HEK293 (cell line): Measurements from ENCODE around the gene DOCK4.
A peak's percentile ranks its signal among the peaks of the same experiment; 100 is the strongest.

ENCODE experiments used
- CTCF ChIA-PET: fragments of 350-600 bp; formaldehyde crosslinking; extraction: SDS; loops from one replicate; lab custom pipeline; 2021; ENCODE audit warnings: antibody characterized with exemption; lab: Yijun Ruan, JAX
- POLR2A ChIA-PET: fragments of 300-600 bp; formaldehyde crosslinking; extraction: SDS; loops from one replicate; lab custom pipeline; 2020; ENCODE audit warnings: antibody characterized with exemption, inconsistent platforms; lab: Yijun Ruan, JAX
- H3K27ac ChIP-seq: fragments of 200-500 bp; sonication (Bioruptor generic); 2 replicates; pipeline ENCODE4 v1.5.1; 2014; ENCODE audit warnings: low read depth, low read length, control low read depth, inconsistent platforms; ENCODE audit errors: extremely low read depth
- H3K36me3 ChIP-seq, 2 experiments: fragments of 200-500 bp in 1 of 2; sonication (Bioruptor generic) in 1 of 2; 1 replicate in 1 of 2; 2 replicates in 1 of 2; pipeline ENCODE4 v1.5.1; 2014 to 2017; ENCODE audit warnings: inconsistent platforms in 2 of 2, low read length in 2 of 2; ENCODE audit not compliant: control insufficient read depth in 2 of 2, insufficient read depth in 1 of 2
- H3K4me1 ChIP-seq: fragments of 200-500 bp; sonication (Bioruptor generic); 2 replicates; pipeline ENCODE4 v1.5.1; 2014; ENCODE audit warnings: mild to moderate bottlenecking, low read length, inconsistent platforms; ENCODE audit not compliant: control insufficient read depth, insufficient read depth
- H3K4me3 ChIP-seq: 2 replicates; pipeline ENCODE4 v1.5.1; 2011; ENCODE audit warnings: low read depth, mild to moderate bottlenecking, control low read depth, low read length, moderate library complexity
- H3K9me3 ChIP-seq: fragments of 200-500 bp; sonication (Bioruptor generic); 2 replicates; pipeline ENCODE4 v1.5.1; 2014; ENCODE audit warnings: low read depth, low read length, inconsistent platforms; ENCODE audit not compliant: control insufficient read depth, insufficient read depth
- HOXA7 ChIP-seq: sonication (generic); formaldehyde crosslinking; IDR thresholded peaks from 2 replicates; pipeline ENCODE4 v1.8.1; 2022; ENCODE audit warnings: missing genetic modification reagents, borderline replicate concordance
- KLF10 ChIP-seq: fragments of 450-650 bp; IDR thresholded peaks from 2 replicates; pipeline ENCODE4 v1.5.1; 2018; ENCODE audit warnings: missing biosample characterization, mild to moderate bottlenecking, missing genetic modification characterization
- SP2 ChIP-seq: fragments of 450-650 bp; formaldehyde crosslinking; IDR thresholded peaks from 2 replicates; pipeline ENCODE4 v1.5.1; 2016; ENCODE audit warnings: missing biosample characterization, missing genetic modification characterization
- TRIM28 ChIP-seq: IDR thresholded peaks from 2 replicates; pipeline ENCODE4 v1.6.1; 2011; ENCODE audit warnings: low read length, control low read depth, borderline replicate concordance
- WT1 ChIP-seq: fragments of 450-650 bp; formaldehyde crosslinking; IDR thresholded peaks from 2 replicates; pipeline ENCODE4 v1.5.1; 2016; ENCODE audit warnings: missing biosample characterization, missing genetic modification characterization
- YY1 ChIP-seq: fragments of 450-650 bp; formaldehyde crosslinking; IDR thresholded peaks from 2 replicates; pipeline ENCODE4 v1.5.1; 2018; ENCODE audit warnings: missing biosample characterization, missing genetic modification characterization
- YY2 ChIP-seq: fragments of 450-650 bp; formaldehyde crosslinking; IDR thresholded peaks from 2 replicates; pipeline ENCODE4 v1.5.1; 2016; ENCODE audit warnings: missing biosample characterization, missing genetic modification characterization
- ZBTB17 ChIP-seq: fragments of 450-650 bp; formaldehyde crosslinking; IDR thresholded peaks from 2 replicates; pipeline ENCODE4 v1.5.1; 2016; ENCODE audit warnings: missing biosample characterization, missing genetic modification characterization
- ZBTB21 ChIP-seq: fragments of 450-650 bp; formaldehyde crosslinking; IDR thresholded peaks from 2 replicates; pipeline ENCODE4 v1.5.1; 2017; ENCODE audit warnings: missing biosample characterization, missing genetic modification characterization
- ZFP37 ChIP-seq: fragments of 450-650 bp; formaldehyde crosslinking; IDR thresholded peaks from 2 replicates; pipeline ENCODE4 v1.5.1; 2016; ENCODE audit warnings: missing biosample characterization, missing genetic modification characterization
- ZNF132 ChIP-seq: fragments of 450-650 bp; formaldehyde crosslinking; IDR thresholded peaks from 2 replicates; pipeline ENCODE4 v1.5.1; 2017; ENCODE audit warnings: missing biosample characterization, missing genetic modification characterization, borderline replicate concordance
- ZNF140 ChIP-seq: fragments of 450-650 bp; formaldehyde crosslinking; IDR thresholded peaks from 2 replicates; pipeline ENCODE4 v1.5.1; 2016; ENCODE audit warnings: missing biosample characterization, missing genetic modification characterization
- ZNF146 ChIP-seq: fragments of 450-650 bp; formaldehyde crosslinking; IDR thresholded peaks from 2 replicates; pipeline ENCODE4 v1.5.1; 2016; ENCODE audit warnings: missing biosample characterization, missing genetic modification characterization
- ZNF184 ChIP-seq: fragments of 450-650 bp; IDR thresholded peaks from 2 replicates; pipeline ENCODE4 v1.5.1; 2018; ENCODE audit warnings: missing biosample characterization, mild to moderate bottlenecking, missing genetic modification characterization
- ZNF24 ChIP-seq: fragments of 450-650 bp; formaldehyde crosslinking; IDR thresholded peaks from 2 replicates; pipeline ENCODE4 v1.5.1; 2016; ENCODE audit warnings: missing biosample characterization, missing genetic modification characterization
- ZNF354C ChIP-seq: fragments of 450-650 bp; formaldehyde crosslinking; IDR thresholded peaks from 2 replicates; pipeline ENCODE4 v1.5.1; 2016; ENCODE audit warnings: missing biosample characterization, missing genetic modification characterization, low read depth, borderline replicate concordance
- ZNF394 ChIP-seq: fragments of 450-650 bp; formaldehyde crosslinking; IDR thresholded peaks from 2 replicates; pipeline ENCODE4 v1.5.1; 2016; ENCODE audit warnings: missing biosample characterization, missing genetic modification characterization, mild to moderate bottlenecking, moderate library complexity, borderline replicate concordance
- ZNF416 ChIP-seq: fragments of 450-650 bp; formaldehyde crosslinking; IDR thresholded peaks from 2 replicates; pipeline ENCODE4 v1.5.1; 2016; ENCODE audit warnings: missing biosample characterization, missing genetic modification characterization
- ZNF514 ChIP-seq: fragments of 450-650 bp; formaldehyde crosslinking; IDR thresholded peaks from 2 replicates; pipeline ENCODE4 v1.5.1; 2016; ENCODE audit warnings: missing biosample characterization, missing genetic modification characterization
- ZNF600 ChIP-seq: fragments of 450-650 bp; formaldehyde crosslinking; IDR thresholded peaks from 2 replicates; pipeline ENCODE4 v1.5.1; 2016; ENCODE audit warnings: missing biosample characterization, missing genetic modification characterization
- ZNF658 ChIP-seq: fragments of 450-650 bp; formaldehyde crosslinking; IDR thresholded peaks from 2 replicates; pipeline ENCODE4; 2016; ENCODE audit warnings: missing biosample characterization, missing genetic modification characterization
- ZNF701 ChIP-seq: fragments of 450-650 bp; formaldehyde crosslinking; IDR thresholded peaks from 2 replicates; pipeline ENCODE4 v1.5.1; 2016; ENCODE audit warnings: missing biosample characterization, missing genetic modification characterization
- ZNF792 ChIP-seq: fragments of 450-650 bp; formaldehyde crosslinking; IDR thresholded peaks from 2 replicates; pipeline ENCODE4 v1.5.1; 2016; ENCODE audit warnings: missing biosample characterization, missing genetic modification characterization
- TF ChIP-seq, protein P1 (sequence below): fragments of 450-650 bp; formaldehyde crosslinking; IDR thresholded peaks from 2 replicates; pipeline ENCODE4 v1.5.1; 2017; ENCODE audit warnings: missing biosample characterization, missing genetic modification characterization
- TF ChIP-seq, protein P2 (sequence below): fragments of 450-650 bp; formaldehyde crosslinking; IDR thresholded peaks from 2 replicates; pipeline ENCODE4 v1.5.1; 2017; ENCODE audit warnings: missing biosample characterization, missing genetic modification characterization
- TF ChIP-seq, protein P3 (sequence below): fragments of 450-650 bp; formaldehyde crosslinking; conservative IDR thresholded peaks from 2 replicates; pipeline ENCODE4 v1.5.1; 2016; ENCODE audit warnings: low read depth, missing biosample characterization, missing genetic modification characterization

DOCK4 gene

DNA sequence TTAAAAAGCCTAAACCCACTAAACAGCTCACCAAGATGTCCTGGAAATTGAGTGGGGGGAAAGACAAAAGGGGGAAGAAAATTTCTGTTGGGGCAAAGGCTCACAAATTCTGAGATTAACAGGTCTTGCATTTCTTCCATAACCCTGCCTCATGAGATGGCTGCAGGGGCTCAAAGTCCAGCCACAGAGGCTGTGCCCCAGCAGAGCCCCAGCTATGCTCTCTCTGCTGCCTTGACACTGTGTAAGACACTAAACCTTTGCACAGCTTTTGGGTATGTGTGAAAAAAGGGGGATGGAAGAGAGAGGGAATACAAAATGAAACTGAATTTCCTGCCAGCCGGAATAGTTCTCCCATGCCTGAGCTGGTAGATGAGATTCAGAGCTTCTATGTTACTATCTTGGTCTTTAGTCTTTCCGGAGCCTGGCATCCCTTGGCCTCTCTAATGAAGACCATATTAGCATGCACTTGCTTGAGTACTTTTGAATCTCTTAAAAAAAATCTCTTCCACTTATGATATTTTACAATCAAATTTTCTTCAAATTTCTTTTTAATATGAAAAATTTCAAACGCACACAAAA, 403.9 kb downstream of the DOCK4 start:
- POLR2A ChIA-PET: no interaction called here
- H3K27ac ChIP-seq: no peak overlapping the region
- TF ChIP-seq, protein P1, sequence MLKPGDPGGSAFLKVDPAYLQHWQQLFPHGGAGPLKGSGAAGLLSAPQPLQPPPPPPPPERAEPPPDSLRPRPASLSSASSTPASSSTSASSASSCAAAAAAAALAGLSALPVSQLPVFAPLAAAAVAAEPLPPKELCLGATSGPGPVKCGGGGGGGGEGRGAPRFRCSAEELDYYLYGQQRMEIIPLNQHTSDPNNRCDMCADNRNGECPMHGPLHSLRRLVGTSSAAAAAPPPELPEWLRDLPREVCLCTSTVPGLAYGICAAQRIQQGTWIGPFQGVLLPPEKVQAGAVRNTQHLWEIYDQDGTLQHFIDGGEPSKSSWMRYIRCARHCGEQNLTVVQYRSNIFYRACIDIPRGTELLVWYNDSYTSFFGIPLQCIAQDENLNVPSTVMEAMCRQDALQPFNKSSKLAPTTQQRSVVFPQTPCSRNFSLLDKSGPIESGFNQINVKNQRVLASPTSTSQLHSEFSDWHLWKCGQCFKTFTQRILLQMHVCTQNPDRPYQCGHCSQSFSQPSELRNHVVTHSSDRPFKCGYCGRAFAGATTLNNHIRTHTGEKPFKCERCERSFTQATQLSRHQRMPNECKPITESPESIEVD (tag by site-specific recombination): no peak
- TF ChIP-seq ZNF600 (tag by site-specific recombination): no peak
- no peak for TF ChIP-seq ZNF354C
- no peak for TF ChIP-seq ZNF184
- no peak for TF ChIP-seq YY2 (tag by site-specific recombination)
- TF ChIP-seq ZBTB21 (tag by site-specific recombination): no peak
- no peak for TF ChIP-seq ZNF24 (tag by site-specific recombination)
- TF ChIP-seq KLF10 (tag by site-specific recombination): no peak
- no peak for TF ChIP-seq HOXA7 (CRISPR knock-in tag)
- no peak for TF ChIP-seq ZBTB17 (tag by site-specific recombination)
- no peak for TF ChIP-seq ZNF658 (tag by site-specific recombination)
- no peak for TF ChIP-seq ZNF701 (tag by site-specific recombination)
- no peak for TF ChIP-seq ZNF140 (tag by site-specific recombination)
- TF ChIP-seq YY1 (tag by site-specific recombination): no peak
- TF ChIP-seq, protein P2, sequence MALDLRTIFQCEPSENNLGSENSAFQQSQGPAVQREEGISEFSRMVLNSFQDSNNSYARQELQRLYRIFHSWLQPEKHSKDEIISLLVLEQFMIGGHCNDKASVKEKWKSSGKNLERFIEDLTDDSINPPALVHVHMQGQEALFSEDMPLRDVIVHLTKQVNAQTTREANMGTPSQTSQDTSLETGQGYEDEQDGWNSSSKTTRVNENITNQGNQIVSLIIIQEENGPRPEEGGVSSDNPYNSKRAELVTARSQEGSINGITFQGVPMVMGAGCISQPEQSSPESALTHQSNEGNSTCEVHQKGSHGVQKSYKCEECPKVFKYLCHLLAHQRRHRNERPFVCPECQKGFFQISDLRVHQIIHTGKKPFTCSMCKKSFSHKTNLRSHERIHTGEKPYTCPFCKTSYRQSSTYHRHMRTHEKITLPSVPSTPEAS (tag by site-specific recombination): no peak
- no peak for TF ChIP-seq SP2 (tag by site-specific recombination)
- no peak for TF ChIP-seq ZNF792 (tag by site-specific recombination)
- TF ChIP-seq, all 188 proteins: peak for 0
- no peaks in the 10 kb centered on the region for H3K4me1 ChIP-seq
- no peaks in the 10 kb centered on the region for H3K9me3 ChIP-seq
- H3K4me3 ChIP-seq: no peak overlapping the region
- CTCF ChIA-PET: interaction anchor here (0.5 to 1.4 kb wide), 4 partner anchors 12 to 693 kb away, joined by 3 to 4 read pairs (median 4); no protein-coding TSS in a partner anchor
- H3K36me3 ChIP-seq: no peaks in the 10 kb centered on the region

DNA sequence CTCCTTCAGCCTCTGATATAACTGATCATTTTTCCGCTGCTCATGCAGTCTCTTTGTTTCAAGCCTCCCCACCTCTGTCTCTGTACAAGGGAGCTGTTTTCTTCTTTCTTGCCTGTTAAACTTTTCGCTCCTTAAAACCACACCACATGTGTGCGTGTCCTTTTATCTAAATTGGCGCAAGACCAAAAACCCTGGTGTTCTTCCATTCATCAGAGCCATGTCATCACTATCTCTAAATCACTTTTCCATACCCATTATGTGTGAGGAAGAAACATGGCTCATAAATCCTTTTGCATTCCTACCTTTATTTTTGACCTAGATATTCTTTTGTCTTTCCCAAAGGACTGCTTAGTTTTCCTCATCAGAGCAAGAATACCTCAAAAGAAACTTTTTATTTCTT, 404.9 kb downstream of the DOCK4 start:
- POLR2A ChIA-PET: no interaction called here
- CTCF ChIA-PET: interaction anchor here (1.2 kb wide), 1 partner anchor 34 kb away, joined by 3 read pairs; no protein-coding TSS in a partner anchor
- Histone ChIP-seq H3K36me3 (no peaks in the 10 kb centered on the region), H3K4me1 (no peaks in the 10 kb centered on the region), H3K27ac (no peak overlapping the region), H3K4me3 (no peak overlapping the region), H3K9me3 (no peaks in the 10 kb centered on the region)
- no peak for TF ChIP-seq WT1 (tag by site-specific recombination)

DNA sequence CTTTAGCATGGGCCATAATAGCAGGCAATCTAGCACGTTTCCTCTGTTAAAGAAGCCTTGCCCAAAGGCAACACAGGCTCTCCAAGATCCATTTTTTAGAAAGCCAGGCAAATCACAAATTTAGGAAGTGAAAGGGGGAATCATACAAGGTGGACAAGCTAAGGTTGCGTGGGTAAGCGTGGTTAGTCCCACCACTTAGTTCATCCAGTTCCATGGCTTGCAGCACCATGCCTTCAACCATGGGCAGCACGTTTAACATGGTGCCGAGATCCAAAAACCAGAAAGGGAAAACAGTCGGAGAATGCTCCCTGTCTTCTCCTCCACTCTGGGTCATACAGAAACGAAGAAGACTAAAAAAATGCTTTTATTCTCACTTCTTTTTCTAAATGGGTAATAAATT, 409.5 kb downstream of the DOCK4 start:
- POLR2A ChIA-PET: no interaction called here
- no peak overlapping the region for H3K4me3 ChIP-seq
- no peaks in the 10 kb centered on the region for H3K4me1 ChIP-seq
- H3K27ac ChIP-seq: no peak overlapping the region
- CTCF ChIA-PET: interaction anchor here (0.9 kb wide), 1 partner anchor 44 kb away, joined by 5 read pairs; no protein-coding TSS in a partner anchor
- no peaks in the 10 kb centered on the region for H3K36me3 ChIP-seq
- H3K9me3 ChIP-seq: no peaks in the 10 kb centered on the region
- TF ChIP-seq ZNF514 (tag by site-specific recombination): no peak
- TF ChIP-seq ZNF132: no peak
- TF ChIP-seq ZNF146: no peak
- TF ChIP-seq ZNF600 (tag by site-specific recombination): no peak
- TF ChIP-seq ZFP37 (tag by site-specific recombination): no peak
- TF ChIP-seq, protein P3, sequence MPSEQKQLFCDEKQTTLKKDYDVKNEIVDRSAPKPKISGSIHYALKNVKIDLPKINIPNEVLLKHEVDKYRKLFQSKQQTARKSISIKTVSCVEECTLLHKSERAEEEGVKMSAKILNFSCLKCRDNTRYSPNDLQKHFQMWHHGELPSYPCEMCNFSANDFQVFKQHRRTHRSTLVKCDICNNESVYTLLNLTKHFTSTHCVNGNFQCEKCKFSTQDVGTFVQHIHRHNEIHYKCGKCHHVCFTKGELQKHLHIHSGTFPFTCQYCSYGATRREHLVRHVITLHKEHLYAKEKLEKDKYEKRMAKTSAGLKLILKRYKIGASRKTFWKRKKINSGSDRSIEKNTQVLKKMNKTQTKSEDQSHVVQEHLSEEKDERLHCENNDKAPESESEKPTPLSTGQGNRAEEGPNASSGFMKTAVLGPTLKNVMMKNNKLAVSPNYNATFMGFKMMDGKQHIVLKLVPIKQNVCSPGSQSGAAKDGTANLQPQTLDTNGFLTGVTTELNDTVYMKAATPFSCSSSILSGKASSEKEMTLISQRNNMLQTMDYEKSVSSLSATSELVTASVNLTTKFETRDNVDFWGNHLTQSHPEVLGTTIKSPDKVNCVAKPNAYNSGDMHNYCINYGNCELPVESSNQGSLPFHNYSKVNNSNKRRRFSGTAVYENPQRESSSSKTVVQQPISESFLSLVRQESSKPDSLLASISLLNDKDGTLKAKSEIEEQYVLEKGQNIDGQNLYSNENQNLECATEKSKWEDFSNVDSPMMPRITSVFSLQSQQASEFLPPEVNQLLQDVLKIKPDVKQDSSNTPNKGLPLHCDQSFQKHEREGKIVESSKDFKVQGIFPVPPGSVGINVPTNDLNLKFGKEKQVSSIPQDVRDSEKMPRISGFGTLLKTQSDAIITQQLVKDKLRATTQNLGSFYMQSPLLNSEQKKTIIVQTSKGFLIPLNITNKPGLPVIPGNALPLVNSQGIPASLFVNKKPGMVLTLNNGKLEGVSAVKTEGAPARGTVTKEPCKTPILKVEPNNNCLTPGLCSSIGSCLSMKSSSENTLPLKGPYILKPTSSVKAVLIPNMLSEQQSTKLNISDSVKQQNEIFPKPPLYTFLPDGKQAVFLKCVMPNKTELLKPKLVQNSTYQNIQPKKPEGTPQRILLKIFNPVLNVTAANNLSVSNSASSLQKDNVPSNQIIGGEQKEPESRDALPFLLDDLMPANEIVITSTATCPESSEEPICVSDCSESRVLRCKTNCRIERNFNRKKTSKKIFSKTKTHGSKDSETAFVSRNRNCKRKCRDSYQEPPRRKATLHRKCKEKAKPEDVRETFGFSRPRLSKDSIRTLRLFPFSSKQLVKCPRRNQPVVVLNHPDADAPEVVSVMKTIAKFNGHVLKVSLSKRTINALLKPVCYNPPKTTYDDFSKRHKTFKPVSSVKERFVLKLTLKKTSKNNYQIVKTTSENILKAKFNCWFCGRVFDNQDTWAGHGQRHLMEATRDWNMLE: peak; percentile 64
- TF ChIP-seq ZNF394 (tag by site-specific recombination): no peak
- TF ChIP-seq ZNF416 (tag by site-specific recombination): 0 out of 2 replicates have a peak, but pooled peaks have one; percentile 20
- TF ChIP-seq TRIM28: peak; percentile 88; the same call in 1 of the 2 replicates
